Lung (tissue), 12 donors: ENCODE measurements around the gene AQP9. TPM values are rescaled to one million over a fixed set of nuclear protein-coding genes. Genes with fewer than 3 reads are reported as not detected.
"Not testable (repeated sequence)": the region's sequence is repeated elsewhere in the genome, so short reads cannot be mapped to it uniquely, and the experiment has no call there.

Experiments used
- ATAC-seq: fragments of 200-7000 bp; cut with Tn5 transposase; one replicate; pipeline ENCODE4 v1.9.1; 2020; ENCODE audit warnings: moderate number of reproducible peaks; ENCODE audit not compliant: insufficient read depth, low FRiP score
- DNase-seq, 3 donors: peaks; one replicate each; pipeline ENCODE4 v3.0.0-alpha.2; 2013 to 2017
- H3K27ac ChIP-seq, 2 donors: one replicate each; pipeline ENCODE4 v1.5.1; 2013; ENCODE audit warnings: mild to moderate bottlenecking in 2 of 2, moderate library complexity in 2 of 2, control low read depth in 1 of 2, inconsistent platforms in 1 of 2, low read depth in 1 of 2, low read length in 1 of 2
- H3K27me3 ChIP-seq, 3 donors: one replicate each; pipeline ENCODE4 v1.5.1; 2013; ENCODE audit warnings: low read length in 2 of 3; ENCODE audit not compliant: control insufficient read depth in 3 of 3, insufficient read depth in 3 of 3
- H3K36me3 ChIP-seq, 4 donors: one replicate each; pipeline ENCODE4 v1.5.1; 2013; ENCODE audit warnings: low read length in 4 of 4, mild to moderate bottlenecking in 1 of 4, moderate library complexity in 1 of 4; ENCODE audit not compliant: control insufficient read depth in 4 of 4, insufficient read depth in 4 of 4
- H3K4me1 ChIP-seq, 5 donors: one replicate each; pipeline ENCODE4 v1.5.1; 2013; ENCODE audit warnings: low read length in 5 of 5, mild to moderate bottlenecking in 2 of 5, moderate library complexity in 1 of 5; ENCODE audit not compliant: control insufficient read depth in 5 of 5, insufficient read depth in 5 of 5
- H3K4me3 ChIP-seq: one replicate; pipeline ENCODE4 v1.5.1; 2013; ENCODE audit warnings: mild to moderate bottlenecking, control low read depth, moderate library complexity
- H3K9ac ChIP-seq, 2 donors: one replicate each; pipeline ENCODE4 v1.5.1; 2013; ENCODE audit warnings: low read length in 2 of 2, control low read depth in 1 of 2; ENCODE audit not compliant: insufficient read depth in 1 of 2
- H3K9me3 ChIP-seq, 4 donors: one replicate each; pipeline ENCODE4 v1.5.1; 2013; ENCODE audit warnings: low read length in 3 of 4, mild to moderate bottlenecking in 1 of 4, moderate library complexity in 1 of 4; ENCODE audit not compliant: control insufficient read depth in 4 of 4, insufficient read depth in 3 of 4
- CTCF ChIP-seq: IDR thresholded peaks from 2 replicates; pipeline ENCODE4 v1.5.1; 2012; ENCODE audit warnings: mild to moderate bottlenecking; ENCODE audit errors: control extremely low read depth, extremely low read depth
- WGBS, 2 donors: extraction: QIAGEN DNeasy Blood & Tissue Kit; methylation state at CpG; one replicate each; pipeline ENCODE4 v1.1.7; 2013; 5-methylcytosine and 5-hydroxymethylcytosine counted together
- polyA plus RNA-seq, 2 donors: library from polyadenylated mRNA; stranded (reverse); fragments of 200-250 nt; gene quantifications; one replicate each; pipeline ENCODE4 v1.2.1, GENCODE V29; 2013
- total RNA-seq, 2 donors: library from RNA; depleted of rRNA in 1 of 2; stranded (reverse); fragments of >200 nt in 1 of 2; gene quantifications; one replicate each; pipeline ENCODE4 v1.2.1, GENCODE V29; 2014 to 2021
- donor health status: control.
- donor health status: control.
- donor health status: Bipolar disorder and iron deficiency.
- donor health status: healthy.
- donor health status: DM: yes; HTN: yes; CAD: no.

The AQP9 gene
- total and polyA plus RNA-seq, 4 donors: 6.1 to 329 (median 21.9) TPM

- no peak for DNase-seq
- H3K36me3 ChIP-seq: no peaks in the 10 kb centered on the region
- no peak for ATAC-seq
- WGBS, 2 donors: 89 to 93% methylated on average over 8 of the region's 8 CpGs
- H3K9me3 ChIP-seq: no peaks in the 10 kb centered on the region
- no peaks in the 10 kb centered on the region for H3K27me3 ChIP-seq
- no peak overlapping the region for H3K4me3 ChIP-seq
- no peak overlapping the region for H3K27ac ChIP-seq
- H3K4me1 ChIP-seq: no peaks in the 10 kb centered on the region
- TF ChIP-seq CTCF: no peak
- no peak overlapping the region for H3K9ac ChIP-seq
Measured at GRCh38 chr15:58200739-58201138, 62.6 kb downstream of the AQP9 start.

- DNase-seq (no peak), ATAC-seq (no peak)
- Histone ChIP-seq H3K4me1 (no peaks in the 10 kb centered on the region), H3K9me3 (no peaks in the 10 kb centered on the region), H3K27ac (no peak overlapping the region), H3K27me3 (no peaks in the 10 kb centered on the region), H3K36me3 (no peaks in the 10 kb centered on the region), H3K4me3 (no peak overlapping the region), H3K9ac (no peak overlapping the region)
- no peak for TF ChIP-seq CTCF
Measured at GRCh38 chr15:58201516-58201915, 63.3 kb downstream of the AQP9 start.

- Histone ChIP-seq H3K27me3 (no peaks in the 10 kb centered on the region), H3K36me3 (no peaks in the 10 kb centered on the region), H3K4me1 (no peaks in the 10 kb centered on the region), H3K4me3 (no peak overlapping the region), H3K9ac (no peak overlapping the region), H3K27ac (no peak overlapping the region), H3K9me3 (no peaks in the 10 kb centered on the region)
- no peak for TF ChIP-seq CTCF
- no peak for ATAC-seq
- 39 to 52% methylated on average over 4 of the region's 4 CpGs for WGBS, 2 donors
- peak; percentile 22 to 70 (median 69) for DNase-seq
Measured at GRCh38 chr15:58203537-58203936, 65.4 kb downstream of the AQP9 start.

GRCh38 chr15:58206151-58206550 is 68.0 kb downstream of the AQP9 start:
- Histone ChIP-seq H3K9me3 (no peaks in the 10 kb centered on the region), H3K36me3 (no peaks in the 10 kb centered on the region), H3K27ac (no peak overlapping the region), H3K27me3 (no peaks in the 10 kb centered on the region), H3K4me1 (no peaks in the 10 kb centered on the region), H3K4me3 (no peak overlapping the region), H3K9ac (no peak overlapping the region)
- DNase-seq (no peak), ATAC-seq (no peak)
- WGBS, 2 donors: 81 to 92% methylated on average over 9 of the region's 9 CpGs
- no peak for TF ChIP-seq CTCF

GRCh38 chr15:58208217-58208616 is 70.0 kb downstream of the AQP9 start:
- H3K4me3 ChIP-seq, H3K27me3 ChIP-seq, H3K9me3 ChIP-seq, H3K36me3 ChIP-seq, H3K9ac ChIP-seq, DNase-seq, H3K4me1 ChIP-seq, ATAC-seq: not testable (repeated sequence)
- peak overlapping the region in 1 of 2 donors; percentile 22 for H3K27ac ChIP-seq
- WGBS, 2 donors: 97 to 98% methylated on average over 6 of the region's 6 CpGs

- not testable (repeated sequence) for H3K9me3 ChIP-seq, H3K36me3 ChIP-seq, DNase-seq, ATAC-seq, H3K27me3 ChIP-seq, H3K4me1 ChIP-seq, H3K9ac ChIP-seq, H3K4me3 ChIP-seq
- peak overlapping the region; percentile 11 to 55 for H3K27ac ChIP-seq
- WGBS, 2 donors: 79 to 81% methylated on average over 3 of the region's 3 CpGs
Measured at GRCh38 chr15:58209007-58209481, 70.9 kb downstream of the AQP9 start.
